ENCODE data around the gene PDE8A. TPM values are rescaled to one million over a fixed set of nuclear protein-coding genes. Genes with fewer than 3 reads are reported as not detected.

PDE8A gene
- polyA plus RNA-seq, 1 experiment: 48.4 TPM

GRCh38 chr15:85034276-85034675 lies 52.6 kb downstream of the PDE8A start:
- no peak for DNase-seq (ENCODE audit: low read depth, low spot score)
- Histone ChIP-seq H3K9me3 (ENCODE audit: control insufficient read depth, insufficient read depth, low read length) (no peaks in the 10 kb centered on the region), H3K27ac (ENCODE audit: low read depth, low read length) (no peak overlapping the region), H3K27me3 (ENCODE audit: control insufficient read depth, insufficient read depth, low read length) (no peaks in the 10 kb centered on the region), H3K4me3 (ENCODE audit: low read depth, low read length) (no peak overlapping the region)
- CTCF ChIA-PET: interaction anchor here (1.0 to 2.1 kb wide), 2 partner anchors 10 to 11 kb away, joined by 3 to 15 read pairs; no protein-coding TSS in a partner anchor
- TF ChIP-seq CTCF (IDR thresholded peaks at IDR 0.05; ENCODE audit: low read depth, low read length): no peak
- POLR2A ChIA-PET: no interaction called here

- Histone ChIP-seq H3K4me3 (ENCODE audit: low read depth, low read length) (no peak overlapping the region), H3K9me3 (ENCODE audit: control insufficient read depth, insufficient read depth, low read length) (no peaks in the 10 kb centered on the region), H3K27me3 (ENCODE audit: control insufficient read depth, insufficient read depth, low read length) (no peaks in the 10 kb centered on the region), H3K27ac (ENCODE audit: low read depth, low read length) (no peak overlapping the region)
- ChIA-PET POLR2A (no interaction called here), CTCF (interaction anchor here (1.3 to 2.1 kb wide), 2 partner anchors 9 to 377 kb away, joined by 11 to 15 read pairs; no protein-coding TSS in a partner anchor)
- no peak for TF ChIP-seq CTCF (IDR thresholded peaks at IDR 0.05; ENCODE audit: low read depth, low read length)
- DNase-seq (ENCODE audit: low read depth, low spot score): no peak
Measured at GRCh38 chr15:85035980-85036379, 54.3 kb downstream of the PDE8A start.

- no peak overlapping the region for H3K27ac ChIP-seq (ENCODE audit: low read depth, low read length)
- no peaks in the 10 kb centered on the region for H3K27me3 ChIP-seq (ENCODE audit: control insufficient read depth, insufficient read depth, low read length)
- no peak for DNase-seq (ENCODE audit: low read depth, low spot score)
- POLR2A ChIA-PET: no interaction called here
- H3K9me3 ChIP-seq (ENCODE audit: control insufficient read depth, insufficient read depth, low read length): no peaks in the 10 kb centered on the region
- CTCF ChIA-PET: interaction anchor here (1.3 to 2.1 kb wide), 2 partner anchors 82 to 378 kb away, joined by 6 to 11 read pairs; no protein-coding TSS in a partner anchor
- no peak overlapping the region for H3K4me3 ChIP-seq (ENCODE audit: low read depth, low read length)
- no peak for TF ChIP-seq CTCF (IDR thresholded peaks at IDR 0.05; ENCODE audit: low read depth, low read length)
Measured at GRCh38 chr15:85036716-85037115, 55.1 kb downstream of the PDE8A start.

GRCh38 chr15:85037641-85038040 lies 56.0 kb downstream of the PDE8A start:
- Histone ChIP-seq H3K9me3 (ENCODE audit: control insufficient read depth, insufficient read depth, low read length) (no peaks in the 10 kb centered on the region), H3K27me3 (ENCODE audit: control insufficient read depth, insufficient read depth, low read length) (no peaks in the 10 kb centered on the region), H3K4me3 (ENCODE audit: low read depth, low read length) (no peak overlapping the region), H3K27ac (ENCODE audit: low read depth, low read length) (no peak overlapping the region)
- ChIA-PET CTCF (interaction anchor here (1.0 to 2.1 kb wide), 3 partner anchors 30 to 109 kb away, joined by 4 to 6 read pairs (median 5); no protein-coding TSS in a partner anchor), POLR2A (no interaction called here)
- TF ChIP-seq CTCF (IDR thresholded peaks at IDR 0.05; ENCODE audit: low read depth, low read length): no peak
- DNase-seq (ENCODE audit: low read depth, low spot score): no peak

GRCh38 chr15:85041230-85041629 lies 59.6 kb downstream of the PDE8A start:
- H3K27ac ChIP-seq (ENCODE audit: low read depth, low read length): no peak overlapping the region
- H3K27me3 ChIP-seq (ENCODE audit: control insufficient read depth, insufficient read depth, low read length): no peaks in the 10 kb centered on the region
- H3K4me3 ChIP-seq (ENCODE audit: low read depth, low read length): no peak overlapping the region
- no peak for DNase-seq (ENCODE audit: low read depth, low spot score)
- POLR2A ChIA-PET: no interaction called here
- CTCF ChIA-PET: no interaction called here
- TF ChIP-seq CTCF (IDR thresholded peaks at IDR 0.05; ENCODE audit: low read depth, low read length): no peak
- H3K9me3 ChIP-seq (ENCODE audit: control insufficient read depth, insufficient read depth, low read length): no peaks in the 10 kb centered on the region
